Measurements from ENCODE around the gene PEAR1. TPM values are rescaled to one million over a fixed set of nuclear protein-coding genes. Genes with fewer than 3 reads are reported as not detected.

The PEAR1 gene
- total RNA-seq, 1 experiment from 2014 or later = 10.8 TPM

- RAD21 ChIA-PET (ENCODE audit: low non-redundant PET in 1 of 2, low total read pairs in 2 of 2, uncharacterized antibody in 2 of 2, unreplicated experiment in 2 of 2) = no interaction called here
- Histone ChIP-seq H3K4me3 (replicated peaks in 1 of 2; ENCODE audit: low read depth in 1 of 2, low read length in 2 of 2) (no peak overlapping the region), H3K27ac (ENCODE audit: low read depth, low read length) (no peak overlapping the region), H3K9me3 (ENCODE audit: control insufficient read depth in 1 of 2, insufficient read depth in 1 of 2, low read depth in 1 of 2, low read length in 2 of 2) (no peaks in the 10 kb centered on the region), H3K79me2 (ENCODE audit: insufficient read depth, low read length) (no peaks in the 10 kb centered on the region), H3K4me1 (ENCODE audit: control insufficient read depth in 1 of 2, insufficient read depth in 2 of 2, low read length in 2 of 2) (no peaks in the 10 kb centered on the region; a peak in 2 of 4 replicates), H4K20me1 (ENCODE audit: insufficient read depth) (no peaks in the 10 kb centered on the region), H2AFZ (ENCODE audit: low read depth, low read length, poor library complexity, severe bottlenecking) (no peak overlapping the region), H3K4me2 (ENCODE audit: low read length) (no peak overlapping the region), H3K9me2 (ENCODE audit: insufficient read depth) (no peaks in the 10 kb centered on the region), H3K9ac (ENCODE audit: low read length) (no peak overlapping the region), H3K36me3 (ENCODE audit: control insufficient read depth in 1 of 2, insufficient read depth in 2 of 2, low read length in 2 of 2) (no peaks in the 10 kb centered on the region), H3K27me3 (ENCODE audit: insufficient read depth, low read length) (no peaks in the 10 kb centered on the region)
- TF ChIP-seq FOSL1 (IDR thresholded peaks at IDR 0.05; ENCODE audit: low read depth) (no peak), TCF7L2 (IDR thresholded peaks at IDR 0.05; ENCODE audit: borderline replicate concordance, extremely low read depth, insufficient read depth, insufficient read length) (no peak), CBX3 (IDR thresholded peaks at IDR 0.05; ENCODE audit: low read depth) (no peak), EZH2phosphoT487 (IDR thresholded peaks at IDR 0.05; ENCODE audit: borderline replicate concordance) (no peak)
- DNase-seq (ENCODE audit: low read depth, low spot score) (no peak), ATAC-seq (no peak)
- intact Hi-C loops (cut with micrococcal nuclease) = no loop called here
- no TSS peak for BruUV-seq (replicated peaks)
- POLR2A ChIA-PET = no interaction called here
- CTCF ChIA-PET = interaction anchor here (1.3 kb wide), 1 partner anchor 13 kb away, joined by 4 read pairs; no protein-coding TSS in a partner anchor
Measured at GRCh38 chr1:156851779-156852417, 41.6 kb upstream of the PEAR1 start.

DNA sequence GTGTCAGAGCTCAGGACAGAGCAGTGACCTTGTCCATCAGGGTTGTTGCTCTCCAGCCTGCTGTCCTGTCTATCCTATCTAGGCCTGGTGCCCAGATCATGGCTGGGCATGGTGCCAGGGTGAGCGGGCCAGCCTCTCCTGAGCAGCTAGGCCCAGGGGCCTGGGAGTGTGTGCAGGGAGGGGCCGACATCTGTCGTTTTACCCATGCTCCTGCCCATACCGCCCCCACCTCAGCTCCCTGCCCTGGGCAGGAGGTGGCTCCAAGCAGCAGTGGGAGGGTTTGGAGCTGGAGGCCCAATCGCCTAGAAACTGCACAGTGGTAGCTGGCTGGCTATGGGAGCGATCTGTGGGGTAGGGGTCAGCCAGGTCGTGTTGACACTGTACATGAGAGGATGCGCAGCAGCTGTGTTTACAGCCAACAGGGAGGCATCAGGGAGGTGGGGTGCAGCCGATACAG lies 41.1 kb upstream of the PEAR1 start:
- Histone ChIP-seq H3K27ac (ENCODE audit: low read depth, low read length) (no peak overlapping the region), H3K4me1 (ENCODE audit: control insufficient read depth in 1 of 2, insufficient read depth in 2 of 2, low read length in 2 of 2) (no peaks in the 10 kb centered on the region; a peak in 2 of 4 replicates), H3K9ac (ENCODE audit: low read length) (no peak overlapping the region), H2AFZ (ENCODE audit: low read depth, low read length, poor library complexity, severe bottlenecking) (no peak overlapping the region), H3K27me3 (ENCODE audit: insufficient read depth, low read length) (no peaks in the 10 kb centered on the region), H3K79me2 (ENCODE audit: insufficient read depth, low read length) (no peaks in the 10 kb centered on the region), H3K36me3 (ENCODE audit: control insufficient read depth in 1 of 2, insufficient read depth in 2 of 2, low read length in 2 of 2) (no peaks in the 10 kb centered on the region), H4K20me1 (ENCODE audit: insufficient read depth) (no peaks in the 10 kb centered on the region), H3K4me3 (replicated peaks in 1 of 2; ENCODE audit: low read depth in 1 of 2, low read length in 2 of 2) (no peak overlapping the region), H3K9me3 (ENCODE audit: control insufficient read depth in 1 of 2, insufficient read depth in 1 of 2, low read depth in 1 of 2, low read length in 2 of 2) (no peaks in the 10 kb centered on the region), H3K4me2 (ENCODE audit: low read length) (no peak overlapping the region), H3K9me2 (ENCODE audit: insufficient read depth) (no peaks in the 10 kb centered on the region)
- ATAC-seq (0 out of 2 replicates have a peak, but pooled peaks have one; percentile 26), DNase-seq (ENCODE audit: low read depth, low spot score) (no peak)
- no TSS peak for BruUV-seq (replicated peaks)
- RAD21 ChIA-PET (ENCODE audit: low non-redundant PET in 1 of 2, low total read pairs in 2 of 2, uncharacterized antibody in 2 of 2, unreplicated experiment in 2 of 2) = no interaction called here
- POLR2A ChIA-PET = no interaction called here
- CTCF ChIA-PET = interaction anchor here (1.3 kb wide), 1 partner anchor 14 kb away, joined by 4 read pairs; no protein-coding TSS in a partner anchor
- TF ChIP-seq, protein P1, sequence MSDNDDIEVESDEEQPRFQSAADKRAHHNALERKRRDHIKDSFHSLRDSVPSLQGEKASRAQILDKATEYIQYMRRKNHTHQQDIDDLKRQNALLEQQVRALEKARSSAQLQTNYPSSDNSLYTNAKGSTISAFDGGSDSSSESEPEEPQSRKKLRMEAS (IDR thresholded peaks at IDR 0.05) = no peak
- TF ChIP-seq, protein P2, sequence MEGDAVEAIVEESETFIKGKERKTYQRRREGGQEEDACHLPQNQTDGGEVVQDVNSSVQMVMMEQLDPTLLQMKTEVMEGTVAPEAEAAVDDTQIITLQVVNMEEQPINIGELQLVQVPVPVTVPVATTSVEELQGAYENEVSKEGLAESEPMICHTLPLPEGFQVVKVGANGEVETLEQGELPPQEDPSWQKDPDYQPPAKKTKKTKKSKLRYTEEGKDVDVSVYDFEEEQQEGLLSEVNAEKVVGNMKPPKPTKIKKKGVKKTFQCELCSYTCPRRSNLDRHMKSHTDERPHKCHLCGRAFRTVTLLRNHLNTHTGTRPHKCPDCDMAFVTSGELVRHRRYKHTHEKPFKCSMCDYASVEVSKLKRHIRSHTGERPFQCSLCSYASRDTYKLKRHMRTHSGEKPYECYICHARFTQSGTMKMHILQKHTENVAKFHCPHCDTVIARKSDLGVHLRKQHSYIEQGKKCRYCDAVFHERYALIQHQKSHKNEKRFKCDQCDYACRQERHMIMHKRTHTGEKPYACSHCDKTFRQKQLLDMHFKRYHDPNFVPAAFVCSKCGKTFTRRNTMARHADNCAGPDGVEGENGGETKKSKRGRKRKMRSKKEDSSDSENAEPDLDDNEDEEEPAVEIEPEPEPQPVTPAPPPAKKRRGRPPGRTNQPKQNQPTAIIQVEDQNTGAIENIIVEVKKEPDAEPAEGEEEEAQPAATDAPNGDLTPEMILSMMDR (IDR thresholded peaks at IDR 0.05 in 2 of 3, conservative IDR thresholded peaks at IDR 0.05 in 1 of 3; ENCODE audit: borderline replicate concordance in 1 of 3, insufficient read depth in 1 of 3, low read depth in 2 of 3, low read length in 2 of 3) = no peak
- no peak for TF ChIP-seq FOSL1 (IDR thresholded peaks at IDR 0.05; ENCODE audit: low read depth)
- intact Hi-C loops (cut with micrococcal nuclease) = no loop called here
